H1 (cell line): ENCODE results near the gene UAP1. TPM values are rescaled to one million over a fixed set of nuclear protein-coding genes. Genes with fewer than 3 reads are reported as not detected.

Experiments
- BRCA1 ChIP-seq: IDR thresholded peaks from 2 replicates; pipeline ENCODE4 v1.6.1; 2012; ENCODE audit warnings: low read depth, low read length, improper control_type of control experiment
- CBX5 ChIP-seq: fragments of 300-800, 300-1000 bp; sonication (generic); IDR thresholded peaks from 2 replicates; pipeline ENCODE4 v1.7.1; 2016; ENCODE audit warnings: antibody characterized with exemption, low read length, low read depth
- CEBPB ChIP-seq: IDR thresholded peaks from 2 replicates; pipeline ENCODE4 v1.6.1; 2012; ENCODE audit warnings: low read depth, low read length
- EGR1 ChIP-seq: IDR thresholded peaks from 2 replicates; pipeline ENCODE4 v1.6.1; 2011; ENCODE audit warnings: low read depth, low read length, borderline replicate concordance
- GABPA ChIP-seq: IDR thresholded peaks from 2 replicates; pipeline ENCODE4 v1.6.1; 2011; ENCODE audit warnings: mild to moderate bottlenecking, low read length, moderate library complexity, borderline replicate concordance; ENCODE audit not compliant: insufficient read depth
- JUND ChIP-seq: IDR thresholded peaks from 2 replicates; pipeline ENCODE4 v1.6.1; 2011; ENCODE audit warnings: mild to moderate bottlenecking, improper control_type of control experiment, low read length
- KDM5A ChIP-seq: fragments of 200-600 bp; IDR thresholded peaks from 2 replicates; pipeline ENCODE4 v1.7.1; 2012; ENCODE audit warnings: mild to moderate bottlenecking, low read length, inconsistent platforms, mixed read lengths
- POU5F1 ChIP-seq: IDR thresholded peaks from 2 replicates; pipeline ENCODE4 v1.6.1; 2011; ENCODE audit warnings: low read depth, mild to moderate bottlenecking, low read length, moderate library complexity
- SIRT6 ChIP-seq: IDR thresholded peaks from one replicate; pipeline ENCODE4 v1.7.1; 2012; ENCODE audit warnings: low read length, inconsistent platforms
- SP2 ChIP-seq: IDR thresholded peaks from 2 replicates; pipeline ENCODE4 v1.6.1; 2012; ENCODE audit warnings: mild to moderate bottlenecking, low read length, inconsistent platforms
- TAF7 ChIP-seq: optimal IDR thresholded peaks from 2 replicates; pipeline ENCODE3; 2011; ENCODE audit warnings: low read depth, mild to moderate bottlenecking, inconsistent platforms, low read length, moderate library complexity, borderline replicate concordance
- TBP ChIP-seq: IDR thresholded peaks from 2 replicates; pipeline ENCODE4 v1.6.1; 2011; ENCODE audit warnings: low read depth, low read length, improper control_type of control experiment
- ZNF274 ChIP-seq: IDR thresholded peaks from 2 replicates; pipeline ENCODE4 v1.7.0; 2012; ENCODE audit warnings: low read length, borderline replicate concordance; ENCODE audit errors: extremely low read depth
- polyA plus RNA-seq, 7 experiments: library from polyadenylated mRNA; depleted of rRNA in 3 of 7; stranded (reverse) in 5 of 7; unstranded in 2 of 7; fragments of >200 nt in 5 of 7; fragments of 200-250 nt in 2 of 7; gene quantifications; 1 replicate in 5 of 7; 2 replicates in 1 of 7; 4 replicates in 1 of 7; pipeline versions ENCODE4 v1.2.1 to v1.2.3, GENCODE V29; 2011 to 2013; ENCODE audit warnings: missing spikeins in 2 of 7, mixed read lengths in 2 of 7
- total RNA-seq: library from RNA; stranded (reverse); fragmentation: NEBNext Ultra II Directional; extraction: Animal tissue kit (Norgen Biotek cat#: 25700); gene quantifications from 2 replicates; pipeline ENCODE4 v1.2.1, GENCODE V29; 2021
- TF ChIP-seq, protein P1 (sequence below): IDR thresholded peaks from 2 replicates; pipeline ENCODE4 v1.6.1; 2012; ENCODE audit warnings: inconsistent platforms
- TF ChIP-seq, protein P2 (sequence below): IDR thresholded peaks from 2 replicates; pipeline ENCODE4 v1.6.1; 2011; ENCODE audit warnings: low read depth, mild to moderate bottlenecking, low read length; ENCODE audit not compliant: insufficient read depth
- TF ChIP-seq, protein P3 (sequence below), 3 experiments: IDR thresholded peaks; 1 replicate in 2 of 3; 2 replicates in 1 of 3; pipeline versions ENCODE4 v1.5.1 to v1.6.1; 2011; ENCODE audit warnings: low read length in 3 of 3, mild to moderate bottlenecking in 3 of 3, inconsistent platforms in 2 of 3, low read depth in 1 of 3, moderate library complexity in 1 of 3; ENCODE audit not compliant: insufficient read depth in 1 of 3; ENCODE audit errors: control extremely low read depth in 1 of 3

Gene UAP1
- total and polyA plus RNA-seq, 2 of the 8 experiments (the other 6 are each of a cell fraction or from before 2014, with no cell fraction given), result 9.4 to 32.9 TPM

DNA sequence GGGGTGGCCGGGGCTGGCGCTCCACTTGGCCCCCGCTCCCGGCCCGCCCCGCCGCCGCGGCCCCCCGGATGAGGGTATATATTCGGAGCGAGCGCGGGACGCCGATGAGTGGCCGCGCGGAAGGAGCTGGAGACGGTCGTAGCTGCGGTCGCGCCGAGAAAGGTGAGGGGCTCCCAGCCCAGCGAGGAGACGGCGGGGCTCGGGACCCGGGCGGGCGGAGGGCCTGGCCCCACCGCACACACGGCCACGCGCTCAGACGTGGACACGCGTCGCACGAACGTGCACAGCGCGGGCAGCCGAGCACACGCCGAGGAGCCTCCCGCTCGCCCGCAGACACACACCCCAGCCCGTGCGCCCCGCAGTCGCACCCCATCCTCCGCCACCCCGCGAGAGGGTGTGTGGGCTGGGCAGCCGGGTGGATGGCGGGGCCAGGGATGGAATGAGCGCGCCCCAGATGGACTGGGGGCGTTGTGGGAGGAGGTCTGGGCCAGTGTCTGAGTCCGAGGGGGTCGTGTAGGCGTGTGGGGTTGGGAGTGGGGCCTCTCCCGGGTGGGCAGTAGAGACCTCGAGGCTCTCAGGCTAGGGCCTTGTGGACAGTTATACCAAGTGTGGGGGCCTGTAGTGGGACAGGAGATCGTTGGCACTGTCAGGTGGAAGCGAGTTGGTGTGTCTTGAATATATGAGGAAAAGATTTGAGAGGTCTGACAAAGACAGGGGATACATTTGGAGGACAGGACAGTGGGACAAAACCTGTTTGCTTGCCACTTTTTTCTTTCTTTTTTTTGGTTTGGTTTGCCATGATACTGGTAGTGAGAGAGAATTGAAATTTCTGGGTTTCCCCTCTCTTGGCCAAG, at the start of gene UAP1 (continued):
- no peak for TF ChIP-seq POU5F1
- TF ChIP-seq CEBPB, result no peak
- TF ChIP-seq BRCA1, result no peak
- TF ChIP-seq GABPA, result no peak
- TF ChIP-seq SP2, result no peak
- no peak for TF ChIP-seq JUND
- TF ChIP-seq CBX5, result no peak
- TF ChIP-seq TAF7, result no peak
- TF ChIP-seq, protein P1, sequence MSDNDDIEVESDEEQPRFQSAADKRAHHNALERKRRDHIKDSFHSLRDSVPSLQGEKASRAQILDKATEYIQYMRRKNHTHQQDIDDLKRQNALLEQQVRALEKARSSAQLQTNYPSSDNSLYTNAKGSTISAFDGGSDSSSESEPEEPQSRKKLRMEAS, result peak; percentile 45; the same call in 1 of the 2 replicates
- no peak for TF ChIP-seq SIRT6
- no peak for TF ChIP-seq ZNF274
- no peak for TF ChIP-seq KDM5A
- no peak; the same call in 1 of the 2 replicates for TF ChIP-seq TBP
- TF ChIP-seq, protein P2, sequence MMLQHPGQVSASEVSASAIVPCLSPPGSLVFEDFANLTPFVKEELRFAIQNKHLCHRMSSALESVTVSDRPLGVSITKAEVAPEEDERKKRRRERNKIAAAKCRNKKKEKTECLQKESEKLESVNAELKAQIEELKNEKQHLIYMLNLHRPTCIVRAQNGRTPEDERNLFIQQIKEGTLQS, result no peak
- TF ChIP-seq, protein P3, sequence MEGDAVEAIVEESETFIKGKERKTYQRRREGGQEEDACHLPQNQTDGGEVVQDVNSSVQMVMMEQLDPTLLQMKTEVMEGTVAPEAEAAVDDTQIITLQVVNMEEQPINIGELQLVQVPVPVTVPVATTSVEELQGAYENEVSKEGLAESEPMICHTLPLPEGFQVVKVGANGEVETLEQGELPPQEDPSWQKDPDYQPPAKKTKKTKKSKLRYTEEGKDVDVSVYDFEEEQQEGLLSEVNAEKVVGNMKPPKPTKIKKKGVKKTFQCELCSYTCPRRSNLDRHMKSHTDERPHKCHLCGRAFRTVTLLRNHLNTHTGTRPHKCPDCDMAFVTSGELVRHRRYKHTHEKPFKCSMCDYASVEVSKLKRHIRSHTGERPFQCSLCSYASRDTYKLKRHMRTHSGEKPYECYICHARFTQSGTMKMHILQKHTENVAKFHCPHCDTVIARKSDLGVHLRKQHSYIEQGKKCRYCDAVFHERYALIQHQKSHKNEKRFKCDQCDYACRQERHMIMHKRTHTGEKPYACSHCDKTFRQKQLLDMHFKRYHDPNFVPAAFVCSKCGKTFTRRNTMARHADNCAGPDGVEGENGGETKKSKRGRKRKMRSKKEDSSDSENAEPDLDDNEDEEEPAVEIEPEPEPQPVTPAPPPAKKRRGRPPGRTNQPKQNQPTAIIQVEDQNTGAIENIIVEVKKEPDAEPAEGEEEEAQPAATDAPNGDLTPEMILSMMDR (IDR thresholded peaks at IDR 0.05; ENCODE audit: control extremely low read depth in 1 of 3, insufficient read depth in 1 of 3, low read depth in 1 of 3, low read length in 3 of 3), result no peak
- TF ChIP-seq EGR1, result no peak
